Femur (tissue), 1 donor: ENCODE measurements around the gene ADCY1.
A peak's percentile ranks its signal among the peaks of the same experiment; 100 is the strongest.

Experiments
- DNase-seq: peaks from one replicate; pipeline ENCODE4 v3.0.0-alpha.2; 2017

ADCY1 gene

DNA sequence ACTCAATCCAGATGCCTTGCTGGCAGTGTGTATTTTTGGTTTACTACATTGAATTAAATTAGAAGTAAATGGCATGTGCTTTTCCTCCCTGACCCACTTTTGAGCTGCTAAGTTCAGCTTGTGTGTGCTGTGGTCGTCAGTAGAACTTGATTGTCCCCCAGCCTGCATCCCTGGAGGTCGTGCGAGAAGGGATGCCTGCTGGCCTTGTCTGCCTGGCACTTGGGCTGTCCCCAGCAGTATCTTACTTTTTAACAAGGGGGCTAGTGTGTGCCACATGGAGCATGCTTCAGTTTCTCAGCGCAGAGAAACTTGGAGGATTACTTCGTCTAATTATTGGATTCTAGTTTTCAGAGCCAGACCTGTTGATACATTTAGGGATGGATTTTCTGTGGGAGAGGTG lies 80.2 kb downstream of the ADCY1 start:
- DNase-seq = no peak

GRCh38 chr7:45655539-45655938 lies 81.4 kb downstream of the ADCY1 start:
- no peak for DNase-seq

DNA sequence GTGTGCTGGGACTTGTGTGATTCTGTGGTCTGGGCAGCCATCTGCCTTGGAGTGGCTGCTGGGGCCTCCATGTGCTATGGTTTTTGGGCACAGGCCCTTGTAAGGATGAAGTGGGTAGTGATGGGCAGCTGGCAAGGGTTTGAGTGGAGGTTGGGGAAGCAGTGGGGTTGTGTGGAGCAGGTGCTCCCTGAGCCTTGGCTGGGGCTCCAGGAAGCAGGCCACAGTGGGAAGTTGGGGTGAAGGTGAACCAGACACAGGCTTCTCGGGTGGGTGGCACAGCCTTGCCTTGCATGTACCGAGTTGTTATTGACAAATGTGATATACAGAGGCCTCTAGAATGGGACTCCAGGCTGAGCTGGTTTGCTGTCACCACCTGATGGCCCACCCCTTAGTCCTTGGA lies 82.3 kb downstream of the ADCY1 start:
- DNase-seq = no peak

- no peak for DNase-seq
Observed at GRCh38 chr7:45657136-45657889, 83.1 kb downstream of the ADCY1 start.

- DNase-seq = no peak
Observed at GRCh38 chr7:45657890-45658715, 83.9 kb downstream of the ADCY1 start.

GRCh38 chr7:45658716-45659495 lies 84.7 kb downstream of the ADCY1 start:
- DNase-seq = no peak

- no peak for DNase-seq
Observed at GRCh38 chr7:45659496-45660139, 85.5 kb downstream of the ADCY1 start.

GRCh38 chr7:45660201-45660900 lies 86.2 kb downstream of the ADCY1 start:
- no peak for DNase-seq

GRCh38 chr7:45660901-45661211 lies 86.7 kb downstream of the ADCY1 start:
- DNase-seq = no peak

DNA sequence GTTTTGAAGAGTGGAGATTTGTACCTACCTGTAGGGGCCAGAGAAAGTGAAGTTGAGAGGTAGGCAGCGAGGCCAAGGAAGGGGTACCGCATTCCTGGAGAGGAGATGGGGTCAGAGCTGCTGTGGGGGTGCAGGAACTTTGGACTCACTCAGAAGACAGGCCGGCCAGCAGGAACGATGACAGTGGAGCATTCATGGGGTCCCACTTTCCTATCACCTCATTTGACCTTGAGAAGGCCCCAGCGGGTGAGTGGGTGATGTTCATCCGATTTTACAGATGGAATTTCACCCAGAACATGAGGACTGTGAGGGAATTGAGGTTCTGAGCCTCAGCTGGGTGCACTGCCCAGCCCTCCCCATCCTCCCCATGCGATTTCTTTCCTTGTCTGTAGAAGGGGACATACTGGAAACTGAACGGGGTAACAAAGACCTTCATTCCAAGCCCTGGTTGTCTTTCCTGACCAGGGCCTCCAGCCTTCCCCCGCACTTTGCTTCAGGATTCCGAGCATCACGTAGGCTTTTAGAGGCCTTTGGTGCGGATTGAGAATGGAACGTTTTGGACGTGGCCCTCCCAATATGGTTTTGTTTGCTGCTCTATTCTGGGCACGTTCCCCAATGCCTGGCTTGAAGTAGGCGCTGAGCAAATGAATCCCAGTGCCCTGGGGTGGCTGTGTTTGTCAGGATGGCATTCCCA lies 87.3 kb downstream of the ADCY1 start:
- no peak for DNase-seq

DNA sequence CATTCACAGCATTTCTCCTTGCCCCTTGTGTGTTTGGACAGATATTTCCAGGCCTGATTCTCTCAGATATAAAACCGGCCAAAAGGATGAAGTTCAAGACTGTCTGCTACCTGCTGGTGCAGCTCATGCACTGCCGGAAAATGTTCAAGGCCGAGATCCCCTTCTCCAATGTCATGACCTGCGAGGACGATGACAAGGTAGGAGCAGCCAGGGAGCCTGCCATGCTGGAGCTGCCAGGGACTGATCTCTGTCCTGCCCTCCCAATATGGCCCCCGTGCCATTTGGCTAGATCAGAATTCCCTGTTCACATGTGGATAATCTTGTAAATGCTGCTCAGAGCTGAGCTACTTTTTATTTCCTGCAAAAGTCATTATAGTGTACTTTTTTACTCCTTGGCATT lies 87.8 kb downstream of the ADCY1 start:
- DNase-seq = no peak

- DNase-seq = no peak
Observed at GRCh38 chr7:45662540-45663166, 88.5 kb downstream of the ADCY1 start.

GRCh38 chr7:45663167-45663921 lies 89.2 kb downstream of the ADCY1 start:
- no peak for DNase-seq

DNA sequence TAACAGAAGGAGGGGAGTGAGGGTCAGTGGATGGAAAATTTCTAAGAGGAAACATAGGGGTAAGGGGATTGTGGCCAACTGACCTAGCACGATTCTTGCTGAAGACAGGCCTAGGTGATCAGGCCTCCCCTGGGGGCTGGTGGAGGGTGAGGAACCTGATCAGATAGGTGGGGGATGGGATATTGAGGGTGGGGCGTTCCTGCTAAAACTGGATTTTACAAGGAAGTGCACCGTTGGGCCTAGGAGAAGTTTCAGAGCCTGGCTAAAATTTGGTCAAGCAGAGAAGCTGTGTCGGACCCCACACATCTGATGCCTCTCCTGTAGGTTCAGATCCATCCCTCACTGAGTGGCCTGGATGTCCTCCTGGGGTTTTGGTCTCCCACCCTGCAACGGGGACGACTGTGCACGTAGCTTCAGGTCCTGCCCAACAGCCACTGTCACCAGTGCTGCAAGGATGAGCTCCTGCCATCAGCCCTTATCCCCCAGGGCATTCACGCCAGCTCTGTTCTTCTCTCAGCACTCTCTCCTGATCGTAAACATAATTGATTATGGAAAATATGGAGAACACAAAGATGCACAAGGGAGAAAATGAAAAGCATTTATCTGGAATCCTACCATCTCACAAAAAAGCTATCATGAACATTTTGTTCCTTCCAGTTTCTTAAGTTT lies 89.9 kb downstream of the ADCY1 start:
- DNase-seq = peak; percentile 8

GRCh38 chr7:45665172-45665571 lies 91.0 kb downstream of the ADCY1 start:
- peak; percentile 2 for DNase-seq

- DNase-seq = peak; percentile 10
Observed at GRCh38 chr7:45670227-45670626, 96.1 kb downstream of the ADCY1 start.

DNA sequence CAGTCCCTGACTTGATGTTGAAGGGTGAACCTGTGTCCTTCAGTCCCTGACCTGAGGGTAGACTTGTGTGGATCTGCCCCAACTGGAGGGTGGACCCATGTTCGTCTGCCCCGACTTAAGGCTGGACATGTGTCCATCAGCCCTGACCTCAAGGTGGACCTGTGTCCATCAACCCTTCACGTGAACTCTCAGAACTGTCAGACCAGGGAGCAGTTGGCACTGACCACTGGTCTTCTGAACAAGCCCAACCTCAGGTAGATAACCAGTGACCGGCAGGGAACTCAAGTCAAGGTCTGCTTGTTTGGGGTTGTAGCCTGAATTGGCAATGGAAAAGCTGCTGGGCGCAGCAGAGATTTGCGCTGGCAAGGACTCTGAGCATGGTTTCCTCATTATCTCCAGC lies 96.5 kb downstream of the ADCY1 start:
- DNase-seq = no peak

GRCh38 chr7:45677311-45677900 lies 103.2 kb downstream of the ADCY1 start:
- peak; percentile 5 for DNase-seq

DNA sequence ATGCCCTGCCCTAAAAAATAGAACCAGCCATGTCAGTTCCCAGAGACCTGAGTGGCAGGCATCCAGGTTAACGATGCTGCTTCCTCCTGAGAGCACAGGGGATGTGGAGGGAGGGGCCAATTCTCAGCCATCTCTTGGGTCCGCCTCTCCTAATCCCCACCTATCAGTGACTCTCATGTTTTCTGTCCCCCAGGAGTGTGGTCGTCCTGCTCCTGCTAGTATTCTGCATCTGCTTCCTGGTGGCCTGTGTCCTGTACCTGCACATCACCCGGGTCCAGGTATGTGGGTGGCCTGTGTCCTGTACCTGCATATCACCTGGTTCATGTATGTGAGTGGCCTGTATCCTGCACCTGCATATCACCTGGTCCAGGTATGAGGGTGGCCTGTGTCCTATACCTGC lies 105.3 kb downstream of the ADCY1 start:
- peak; percentile 3 for DNase-seq

DNA sequence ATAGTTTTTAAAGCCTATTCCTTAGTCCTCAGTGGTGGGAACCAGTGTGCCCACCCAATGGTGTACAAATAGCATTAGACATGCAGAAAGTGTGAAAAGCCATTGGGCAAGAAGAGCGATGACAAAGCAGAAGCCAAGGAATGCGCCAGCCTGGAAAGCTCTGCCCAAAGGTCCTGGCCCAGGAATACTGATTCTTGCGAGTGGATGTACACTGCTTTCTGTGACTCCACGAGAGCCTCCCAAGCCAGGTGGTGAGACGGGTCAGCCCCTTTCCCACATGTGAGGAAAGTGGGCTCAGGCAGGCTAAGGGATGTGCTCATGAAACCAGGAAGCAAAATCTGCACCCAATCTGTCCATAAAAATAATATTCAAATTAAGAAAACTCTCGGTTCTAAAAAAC lies 106.6 kb downstream of the ADCY1 start:
- peak; percentile 5 for DNase-seq
